ENCODE data around the gene COL11A2. TPM values are rescaled to one million over a fixed set of nuclear protein-coding genes. Genes with fewer than 3 reads are reported as not detected.

Gene COL11A2
- total RNA-seq, 2 donors from 2014 or later: 2.5 to 3.2 TPM

- DNase-seq (peak in 1 of 2 donors; percentile 35), ATAC-seq (replicated peaks in 1 of 2) (peak; percentile 47 to 48)
- peaks cover 0 to under 1% of the 10 kb centered on the region in 2 donors for H3K36me3 Mint-ChIP-seq (ENCODE audit: insufficient read depth in 2 of 2)
- H3K27me3 Mint-ChIP-seq (ENCODE audit: low read depth): peaks cover 52% of the 10 kb centered on the region
- no peak overlapping the region for H3K27ac Mint-ChIP-seq
- H3K4me1 Mint-ChIP-seq (ENCODE audit: low read depth): peaks cover 14% of the 10 kb centered on the region
- no peak overlapping the region for H3K4me3 Mint-ChIP-seq
- H3K9me3 Mint-ChIP-seq: peaks cover under 1 to 2% of the 10 kb centered on the region in 2 donors
Measured at GRCh38 chr6:33118525-33119123, 73.6 kb downstream of the COL11A2 start.

DNA sequence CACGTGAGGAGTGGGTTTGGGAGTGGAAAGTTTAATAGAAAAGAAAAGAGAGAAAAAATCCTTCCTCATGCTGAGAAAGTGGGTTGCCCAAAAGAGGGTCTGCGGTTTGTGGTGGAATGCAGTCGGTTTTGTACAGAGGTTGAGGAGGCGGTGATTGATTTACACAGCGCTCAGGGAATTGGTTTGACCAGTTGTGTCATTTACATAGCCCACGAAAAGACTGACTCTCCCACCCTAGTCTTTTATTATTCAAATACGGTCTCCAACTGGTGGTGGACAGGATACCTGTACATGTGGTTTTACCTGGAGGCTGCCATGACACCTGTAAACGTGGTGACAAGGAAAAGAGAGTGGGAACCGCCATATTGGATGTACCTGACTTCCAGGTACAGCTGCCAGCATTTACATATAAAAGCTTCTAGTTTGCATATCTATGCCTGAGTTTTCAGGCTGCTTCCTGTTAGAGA lies 74.4 kb downstream of the COL11A2 start:
- peaks cover 57% of the 10 kb centered on the region for H3K27me3 Mint-ChIP-seq (ENCODE audit: low read depth)
- DNase-seq (no peak), ATAC-seq (replicated peaks in 1 of 2) (no peak)
- peak overlapping the region in 1 of 2 donors; percentile 42 for H3K4me3 Mint-ChIP-seq
- no peaks in the 10 kb centered on the region for H3K9me3 Mint-ChIP-seq
- H3K36me3 Mint-ChIP-seq (ENCODE audit: insufficient read depth in 2 of 2): no peaks in the 10 kb centered on the region
- no peak overlapping the region for H3K27ac Mint-ChIP-seq
- H3K4me1 Mint-ChIP-seq (ENCODE audit: low read depth): peaks cover 14% of the 10 kb centered on the region

GRCh38 chr6:33116841-33117711 lies 75.2 kb downstream of the COL11A2 start:
- peak in 1 of 2 donors; percentile 6 for DNase-seq
- Mint-ChIP-seq H3K36me3 (ENCODE audit: insufficient read depth in 2 of 2) (no peaks in the 10 kb centered on the region), H3K4me1 (ENCODE audit: low read depth) (peaks cover 14% of the 10 kb centered on the region), H3K4me3 (peak overlapping the region; percentile 42 to 48), H3K27ac (no peak overlapping the region), H3K27me3 (ENCODE audit: low read depth) (peaks cover 62% of the 10 kb centered on the region), H3K9me3 (no peaks in the 10 kb centered on the region)
- peak in 1 of 2 donors; percentile 5 for ATAC-seq (replicated peaks in 1 of 2)

DNA sequence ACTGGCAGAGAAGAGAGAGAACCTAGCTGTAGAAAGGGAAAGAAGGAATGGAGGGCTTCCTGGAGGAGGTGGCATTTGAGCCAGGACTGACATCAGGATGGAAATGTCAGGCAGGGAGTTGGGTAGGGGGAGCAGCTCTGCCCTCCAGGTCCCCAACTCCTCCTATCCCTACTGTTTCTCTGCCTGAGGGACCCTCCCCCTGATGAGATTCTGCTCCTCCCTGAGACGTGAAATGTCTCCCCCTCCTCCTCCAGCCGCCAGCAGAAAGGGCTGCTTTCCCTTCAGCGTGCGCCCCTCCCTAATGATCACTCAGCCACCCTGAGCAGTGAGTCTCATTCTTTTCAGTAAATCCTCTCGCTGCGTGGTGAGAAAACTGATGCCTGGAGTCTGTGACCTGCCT lies 75.8 kb downstream of the COL11A2 start:
- Mint-ChIP-seq H3K4me1 (ENCODE audit: low read depth) (peaks cover 14% of the 10 kb centered on the region), H3K27ac (no peak overlapping the region), H3K4me3 (peak overlapping the region in 1 of 2 donors; percentile 42), H3K36me3 (ENCODE audit: insufficient read depth in 2 of 2) (no peaks in the 10 kb centered on the region), H3K9me3 (no peaks in the 10 kb centered on the region), H3K27me3 (ENCODE audit: low read depth) (peaks cover 66% of the 10 kb centered on the region)
- ATAC-seq (replicated peaks in 1 of 2): no peak
- DNase-seq: no peak

DNA sequence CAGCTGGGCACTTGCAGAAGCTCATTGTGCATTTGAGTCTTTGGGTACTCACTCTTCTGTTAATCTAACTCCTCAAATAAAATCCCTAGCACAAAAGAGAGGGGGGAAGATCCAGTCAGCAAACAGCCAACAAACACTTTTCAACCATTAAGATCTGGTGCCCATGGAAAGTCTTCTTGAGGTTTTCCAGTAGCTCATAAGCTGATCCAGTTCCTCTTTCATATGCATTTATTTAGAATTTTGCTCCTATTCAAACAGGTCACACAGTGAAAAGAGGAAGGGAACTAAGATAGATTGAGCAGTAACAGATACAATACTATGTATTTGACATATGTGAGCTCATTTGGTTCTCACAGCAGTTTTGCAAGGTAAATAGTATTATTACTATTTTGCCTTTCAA lies 77.9 kb downstream of the COL11A2 start:
- Mint-ChIP-seq H3K27me3 (ENCODE audit: low read depth) (peaks cover 73% of the 10 kb centered on the region), H3K27ac (no peak overlapping the region), H3K4me1 (ENCODE audit: low read depth) (peaks cover 14% of the 10 kb centered on the region), H3K9me3 (no peaks in the 10 kb centered on the region), H3K36me3 (ENCODE audit: insufficient read depth in 2 of 2) (no peaks in the 10 kb centered on the region), H3K4me3 (no peak overlapping the region)
- DNase-seq: no peak
- ATAC-seq (replicated peaks in 1 of 2): no peak

- no peak for ATAC-seq (replicated peaks in 1 of 2)
- Mint-ChIP-seq H3K36me3 (ENCODE audit: insufficient read depth in 2 of 2) (no peaks in the 10 kb centered on the region), H3K27ac (no peak overlapping the region), H3K4me1 (ENCODE audit: low read depth) (peaks cover 14% of the 10 kb centered on the region), H3K27me3 (ENCODE audit: low read depth) (peaks cover 80% of the 10 kb centered on the region), H3K4me3 (no peak overlapping the region), H3K9me3 (no peaks in the 10 kb centered on the region)
- DNase-seq: no peak
Measured at GRCh38 chr6:33113755-33114154, 78.5 kb downstream of the COL11A2 start.

Other genes starting within 250 kb of the COL11A2 start
- 10 to 100 TPM; 19.4 to 20.2 TPM for gene HLA-DMA, start 239.4 kb downstream of the COL11A2 start, total RNA-seq
- gene BRD2, start 223.9 kb downstream of the COL11A2 start, total RNA-seq: 100 to 1,000 TPM; 238 to 291 TPM
- 1 to 10 TPM; 3.1 to 3.9 TPM for gene HLA-DOA, start 182.9 kb downstream of the COL11A2 start, total RNA-seq
- 10 to 100 TPM; 11.4 to 25.8 TPM for gene HLA-DPA1, start 118.8 kb downstream of the COL11A2 start, total RNA-seq
- gene HLA-DPB1, start 116.5 kb downstream of the COL11A2 start, total RNA-seq: 10 to 100 TPM; 12.5 to 20.9 TPM
- gene RXRB, start 8.2 kb upstream of the COL11A2 start, total RNA-seq: 10 to 100 TPM; 55.6 to 57.5 TPM
- 10 to 100 TPM; 56.1 to 58.3 TPM for gene SLC39A7, start 8.4 kb upstream of the COL11A2 start, total RNA-seq
- 10 to 100 TPM; 35.8 to 36.0 TPM for gene HSD17B8, start 12.2 kb upstream of the COL11A2 start, total RNA-seq
- gene RING1, start 16.0 kb upstream of the COL11A2 start, total RNA-seq: 10 to 100 TPM; 30.1 to 37.7 TPM
- 10 to 100 TPM; 50.7 to 54.9 TPM for gene VPS52, start 79.4 kb upstream of the COL11A2 start, total RNA-seq
- gene RPS18, start 79.6 kb upstream of the COL11A2 start, total RNA-seq: 1,000 to 10,000 TPM; 4,335 to 4,825 TPM
- gene B3GALT4, start 84.7 kb upstream of the COL11A2 start, total RNA-seq: 10 to 100 TPM; 10.1 to 14.2 TPM
- gene WDR46, start 96.8 kb upstream of the COL11A2 start, total RNA-seq: 10 to 100 TPM; 46.6 to 54.0 TPM
- 10 to 100 TPM; 41.9 to 54.6 TPM for gene PFDN6, start 97.1 kb upstream of the COL11A2 start, total RNA-seq
- gene RGL2, start 106.5 kb upstream of the COL11A2 start, total RNA-seq: 10 to 100 TPM; 34.3 to 43.7 TPM
- gene TAPBP, start 121.6 kb upstream of the COL11A2 start, total RNA-seq: 100 to 1,000 TPM; 180 to 210 TPM
- gene ZBTB22, start 125.3 kb upstream of the COL11A2 start, total RNA-seq: 10 to 100 TPM; 14.9 to 16.1 TPM
- gene DAXX, start 130.5 kb upstream of the COL11A2 start, total RNA-seq: 10 to 100 TPM; 56.5 to 61.3 TPM
- 10 to 100 TPM; 91.7 to 96.3 TPM for gene KIFC1, start 199.4 kb upstream of the COL11A2 start, total RNA-seq
- gene PHF1, start 218.5 kb upstream of the COL11A2 start, total RNA-seq: 10 to 100 TPM; 65.2 to 77.3 TPM
- 100 to 1,000 TPM; 212 to 222 TPM for gene CUTA, start 225.6 kb upstream of the COL11A2 start, total RNA-seq
- 10 to 100 TPM; 86.9 to 91.5 TPM for gene SYNGAP1, start 227.6 kb upstream of the COL11A2 start, total RNA-seq

Data from activated T-cell treated with anti-CD3 and anti-CD28 coated beads, Interleukin-2, amount 50 U/mL, for 72 hours (primary cell).